GM19099 (cell line): ENCODE data around the gene RAB1B.

Experiments
- POLR2A ChIP-seq: IDR thresholded peaks from 3 replicates; pipeline ENCODE4 v1.6.1; 2011; ENCODE audit warnings: low read depth; ENCODE audit not compliant: insufficient read length; ENCODE audit errors: extremely low read depth

RAB1B gene

DNA sequence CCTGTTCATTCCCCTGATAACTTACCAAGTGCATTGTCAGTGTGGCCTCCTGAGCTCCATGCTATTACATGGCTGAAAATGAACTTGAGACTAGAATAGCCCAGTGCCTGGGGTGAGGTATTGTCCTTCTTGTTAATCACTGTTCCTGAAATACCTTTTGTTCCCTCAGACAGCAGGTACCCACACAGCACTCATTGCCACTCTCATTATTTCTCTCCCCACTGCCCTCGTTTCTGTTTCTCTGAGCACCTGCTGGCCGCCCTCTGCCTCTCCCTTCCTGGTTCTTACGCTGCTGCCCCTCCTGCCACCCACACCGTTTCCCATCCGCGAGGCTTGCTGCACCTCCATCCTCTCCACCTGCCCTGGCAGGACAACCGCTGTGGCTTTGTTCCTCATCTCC, 36.9 kb upstream of the RAB1B start:
- TF ChIP-seq POLR2A = no peak

DNA sequence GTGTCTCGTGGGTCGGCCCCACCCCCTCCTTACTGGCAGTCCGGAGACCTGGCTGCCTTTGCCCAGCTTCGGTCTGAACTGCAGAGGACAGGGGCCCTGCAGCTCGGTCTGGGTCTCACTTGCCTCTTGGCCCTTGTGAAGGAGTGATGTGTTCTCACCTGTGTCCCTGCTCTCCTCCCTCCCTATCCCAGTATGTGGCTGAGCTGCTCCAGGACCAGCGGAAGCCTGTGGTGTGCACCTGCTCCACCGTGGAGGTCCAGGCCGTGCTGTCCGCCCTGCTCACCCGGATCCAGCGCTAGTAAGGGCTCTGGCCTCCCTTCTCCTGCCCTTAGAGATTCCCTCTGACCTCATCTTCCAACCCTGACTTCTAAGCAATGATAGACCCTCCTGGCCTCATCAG, 35.7 kb upstream of the RAB1B start:
- TF ChIP-seq POLR2A = no peak

- no peak for TF ChIP-seq POLR2A
These were observed 35.1 kb upstream of the RAB1B start for GRCh38 chr11:66233301-66233700.

- no peak for TF ChIP-seq POLR2A
These were observed 33.3 kb upstream of the RAB1B start for GRCh38 chr11:66235141-66235540.

- no peak for TF ChIP-seq POLR2A
These were observed 30.6 kb upstream of the RAB1B start for GRCh38 chr11:66237867-66238266.

GRCh38 chr11:66238786-66239413, 29.5 kb upstream of the RAB1B start:
- no peak for TF ChIP-seq POLR2A

DNA sequence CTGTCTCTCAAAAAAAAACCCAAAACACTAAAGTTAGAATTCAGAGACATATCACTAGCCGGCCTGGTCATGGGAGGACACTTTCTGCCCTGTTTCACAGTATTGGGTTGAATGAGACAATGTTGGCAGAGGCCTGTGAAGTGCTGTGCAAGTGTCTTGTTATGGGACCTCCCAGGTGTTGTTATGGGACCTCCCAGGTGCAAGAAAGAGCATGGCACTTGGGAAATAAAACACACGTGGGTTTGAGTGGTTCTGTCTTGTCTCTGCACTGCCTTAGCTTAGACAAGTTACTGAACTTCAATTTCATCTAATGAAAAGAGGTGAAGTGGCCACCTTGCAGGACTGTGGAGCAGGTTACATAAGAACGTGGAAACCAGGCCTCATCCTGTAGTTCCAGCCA, 28.9 kb upstream of the RAB1B start:
- TF ChIP-seq POLR2A = no peak

GRCh38 chr11:66239998-66240780, 28.2 kb upstream of the RAB1B start:
- TF ChIP-seq POLR2A = no peak

DNA sequence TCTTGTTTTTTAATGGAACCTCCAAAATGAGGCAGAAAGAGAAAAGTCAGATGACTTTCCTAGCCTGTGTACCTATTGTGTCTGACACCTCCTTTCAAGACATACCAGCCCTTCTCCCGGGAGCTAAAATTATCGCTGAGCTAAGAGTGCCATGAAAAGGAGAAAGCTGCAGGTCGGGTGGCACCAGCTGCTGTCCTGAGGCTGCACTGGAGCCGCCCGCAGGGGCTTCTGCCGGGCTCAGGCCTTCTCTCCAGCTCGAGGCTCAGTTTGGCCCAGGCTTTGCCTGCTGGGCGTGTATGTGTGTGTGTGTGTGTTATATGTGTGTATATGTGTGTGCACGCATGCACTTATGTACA, 27.7 kb upstream of the RAB1B start:
- no peak for TF ChIP-seq POLR2A

GRCh38 chr11:66242095-66242765, 26.2 kb upstream of the RAB1B start:
- TF ChIP-seq POLR2A = no peak

DNA sequence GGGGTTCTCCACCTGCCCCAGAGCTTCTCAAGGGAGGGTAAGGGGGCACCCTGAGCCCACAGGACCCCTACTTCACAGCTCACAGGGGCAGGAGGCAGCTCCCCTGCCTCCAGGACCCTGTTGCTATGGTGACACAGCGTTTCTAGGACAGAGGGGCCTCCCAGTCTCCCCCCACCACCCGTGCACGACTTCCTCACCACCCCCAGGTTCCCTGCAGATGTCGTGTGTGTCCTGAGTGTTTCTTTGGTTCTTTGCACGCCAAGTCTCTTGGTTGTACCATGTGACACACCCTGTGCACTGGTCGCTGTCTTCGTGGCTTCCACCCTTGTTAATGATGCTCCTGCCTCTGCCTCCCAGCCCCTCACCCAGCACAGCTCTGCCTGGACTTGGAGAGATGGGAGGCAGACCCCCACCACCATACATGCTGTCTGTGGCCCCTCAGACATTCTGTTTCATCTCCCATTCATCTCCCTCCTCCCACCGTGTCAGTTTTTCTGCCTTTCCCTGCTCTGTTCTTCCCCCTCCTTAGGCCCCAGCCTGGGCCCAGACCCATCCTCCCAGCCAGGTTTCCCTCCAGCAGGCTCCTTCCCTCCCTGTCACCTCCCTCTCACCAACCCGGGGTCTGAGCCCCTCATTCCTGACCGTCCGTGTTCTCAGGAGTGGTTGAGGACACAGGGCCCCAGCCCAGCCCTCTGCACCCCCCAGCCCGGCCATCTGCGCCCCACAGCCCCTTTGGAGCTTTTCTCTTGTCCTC, 24.5 kb upstream of the RAB1B start:
- TF ChIP-seq POLR2A = no peak

DNA sequence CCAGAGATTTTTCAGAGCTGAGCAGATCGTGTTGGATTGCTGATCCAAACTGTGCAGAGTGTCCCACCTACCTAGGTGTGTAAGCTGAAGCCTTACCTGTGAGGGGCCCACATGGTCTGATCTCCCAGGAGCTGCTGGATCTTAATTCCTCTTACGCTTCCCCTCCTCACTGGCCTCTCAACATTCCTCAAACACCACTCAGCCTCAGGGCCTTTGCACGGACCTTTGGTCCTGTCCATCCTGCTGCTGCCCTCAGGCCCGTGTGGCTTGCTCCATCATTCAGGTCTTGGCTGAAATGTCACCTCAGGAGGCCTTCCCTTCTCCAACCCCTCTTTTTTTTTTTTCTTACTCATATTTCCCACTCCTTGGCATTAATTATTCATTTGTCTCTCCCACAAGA, 21.1 kb upstream of the RAB1B start:
- no peak for TF ChIP-seq POLR2A

DNA sequence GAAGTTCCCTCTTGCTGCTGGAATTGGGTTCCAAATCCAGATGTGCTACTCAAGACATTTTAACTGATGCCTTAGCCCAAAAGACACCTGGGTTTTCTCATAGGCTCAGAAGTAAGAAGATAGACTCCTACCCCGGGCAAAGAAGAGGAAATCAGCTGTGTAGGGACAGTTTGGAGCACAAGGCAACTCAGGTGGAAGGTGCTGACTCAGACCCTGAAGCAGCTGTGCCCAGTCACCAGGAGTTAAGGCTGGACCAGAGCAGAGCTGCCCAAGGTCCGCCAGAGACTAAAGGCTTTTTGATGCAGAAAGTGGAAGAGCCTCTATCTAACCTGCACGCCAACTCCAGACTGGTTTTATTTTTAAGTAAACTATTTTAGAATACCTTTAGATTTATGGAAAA, 20.6 kb upstream of the RAB1B start:
- no peak for TF ChIP-seq POLR2A

- TF ChIP-seq POLR2A = no peak
These were observed 19.5 kb upstream of the RAB1B start for GRCh38 chr11:66248903-66249302.

DNA sequence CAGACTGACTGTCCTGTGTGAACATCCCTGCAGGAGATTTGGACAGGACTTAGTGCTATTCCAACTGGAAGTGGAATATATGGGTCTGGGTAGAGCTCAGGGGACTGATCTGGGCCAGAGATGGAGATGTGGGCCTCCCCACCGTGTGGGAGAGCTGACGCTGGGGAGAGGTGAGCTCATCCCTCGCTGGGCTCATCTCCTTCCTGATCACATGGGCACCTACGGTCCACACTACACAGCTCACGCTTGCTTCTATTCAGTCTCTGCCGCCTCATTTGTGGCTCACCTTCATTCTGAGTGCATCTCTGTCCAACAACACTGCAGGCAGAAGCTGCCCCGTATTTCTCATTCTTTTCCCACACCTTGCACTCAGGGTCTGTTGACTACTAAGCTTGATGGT, 16.6 kb upstream of the RAB1B start:
- no peak for TF ChIP-seq POLR2A

DNA sequence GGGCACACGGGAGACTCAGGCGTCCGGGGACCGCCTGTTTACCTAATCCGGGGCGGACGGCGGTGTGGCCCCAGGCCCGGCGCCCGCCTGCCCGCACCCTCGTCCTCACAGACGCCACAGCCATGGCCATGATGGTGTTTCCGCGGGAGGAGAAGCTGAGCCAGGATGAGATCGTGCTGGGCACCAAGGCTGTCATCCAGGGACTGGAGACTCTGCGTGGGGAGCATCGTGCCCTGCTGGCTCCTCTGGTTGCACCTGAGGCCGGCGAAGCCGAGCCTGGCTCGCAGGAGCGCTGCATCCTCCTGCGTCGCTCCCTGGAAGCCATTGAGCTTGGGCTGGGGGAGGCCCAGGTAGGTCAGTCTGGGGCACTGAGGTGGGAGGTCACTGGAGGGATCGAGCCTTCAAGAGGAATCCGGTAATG, 10.0 kb upstream of the RAB1B start:
- TF ChIP-seq POLR2A = no peak

GRCh38 chr11:66259225-66259624, 9.2 kb upstream of the RAB1B start:
- TF ChIP-seq POLR2A = no peak
